ENCODE measurements around the gene PAXX.

Gene PAXX

DNA sequence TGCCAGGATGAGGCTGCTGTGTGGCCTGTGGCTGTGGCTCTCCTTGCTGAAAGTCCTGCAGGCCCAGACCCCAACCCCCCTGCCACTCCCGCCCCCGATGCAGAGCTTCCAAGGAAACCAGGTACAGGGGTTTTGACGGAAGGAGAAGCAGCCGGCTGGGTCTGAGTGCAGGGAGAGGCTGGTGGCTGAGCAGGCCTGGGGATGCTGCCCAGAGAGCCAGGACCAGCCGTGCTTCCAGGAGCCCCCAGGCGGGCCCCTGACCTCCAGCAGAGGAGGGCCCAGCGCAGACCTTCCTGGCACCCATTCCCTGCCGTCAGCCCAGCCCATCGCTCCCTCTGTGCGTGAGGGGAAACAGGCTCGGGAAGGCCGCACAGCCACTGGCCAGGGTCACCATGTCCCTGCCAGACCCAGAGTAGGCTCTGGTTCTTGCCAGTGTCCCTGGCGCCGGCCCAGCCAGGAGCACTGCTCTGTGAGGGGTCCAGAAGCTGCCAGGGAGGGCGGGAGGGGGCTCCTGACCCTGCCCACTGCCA, 39.8 kb upstream of the PAXX start:
- no peak overlapping the region for H3K4me3 ChIP-seq (ENCODE audit: low read length)
- DNase-seq (ENCODE audit: low read depth, low spot score) = no peak

DNA sequence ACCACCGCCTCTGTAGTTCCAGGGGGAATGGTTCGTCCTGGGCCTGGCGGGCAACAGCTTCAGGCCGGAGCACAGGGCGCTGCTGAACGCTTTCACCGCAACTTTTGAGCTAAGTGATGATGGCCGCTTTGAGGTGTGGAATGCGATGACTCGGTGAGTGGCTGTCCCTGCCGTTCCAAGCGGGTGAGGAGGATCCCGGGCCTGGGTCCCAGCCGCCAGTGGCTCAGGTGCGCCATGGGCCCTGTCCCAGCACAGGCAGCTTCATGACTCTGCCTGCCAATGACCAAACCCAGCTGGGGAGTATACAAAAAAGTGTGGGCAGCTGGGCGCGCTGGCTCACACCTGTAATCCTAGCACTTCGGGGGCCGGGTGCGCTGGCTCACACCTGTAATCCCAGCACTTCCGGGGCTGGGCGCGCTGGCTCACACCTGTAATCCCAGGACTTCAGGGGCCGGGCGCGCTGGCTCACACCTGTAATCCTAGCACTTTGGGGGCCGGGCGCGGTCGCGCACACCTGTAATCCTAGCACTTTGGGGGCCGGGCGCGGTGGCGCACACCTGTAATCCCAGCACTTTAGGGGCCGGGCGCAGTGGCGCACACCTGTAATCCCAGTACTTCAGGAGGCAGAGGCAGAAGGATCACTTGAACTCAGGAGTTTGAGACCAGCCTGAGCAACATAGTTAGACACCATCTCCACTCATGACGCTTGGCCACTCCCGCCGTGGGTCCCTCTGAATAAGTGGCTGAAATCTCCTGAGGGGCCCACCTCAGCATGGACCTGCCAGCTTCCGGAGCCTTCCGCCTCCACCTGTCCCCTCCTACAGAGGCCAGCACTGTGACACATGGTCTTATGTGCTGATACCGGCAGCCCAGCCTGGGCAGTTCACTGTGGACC, 39.1 kb upstream of the PAXX start:
- H3K4me3 ChIP-seq (ENCODE audit: low read length) = no peak overlapping the region
- no peak for DNase-seq (ENCODE audit: low read depth, low spot score)

DNA sequence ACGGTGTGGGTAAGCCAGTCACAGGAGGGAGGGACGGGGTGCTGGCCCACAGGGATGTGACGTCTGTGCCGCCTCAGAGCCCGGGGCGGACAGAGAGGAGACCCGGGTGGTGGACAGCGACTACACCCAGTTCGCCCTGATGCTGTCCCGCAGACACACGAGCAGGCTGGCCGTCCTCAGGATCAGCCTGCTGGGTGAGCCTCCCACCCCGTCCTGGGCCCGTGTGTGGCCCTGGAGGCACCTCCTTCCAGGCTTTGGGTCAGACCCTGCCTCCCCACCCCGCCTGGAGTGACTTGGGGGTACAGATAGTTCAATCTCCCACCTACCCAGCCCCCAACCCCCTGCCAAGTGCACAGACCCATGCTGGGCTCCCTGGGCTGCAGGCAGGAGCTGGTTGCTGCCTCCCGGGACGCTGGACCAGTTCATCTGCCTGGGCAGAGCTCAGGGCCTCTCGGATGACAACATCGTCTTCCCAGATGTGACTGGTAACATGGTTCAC, 38.4 kb upstream of the PAXX start:
- H3K4me3 ChIP-seq (ENCODE audit: low read length) = no peak overlapping the region
- DNase-seq (ENCODE audit: low read depth, low spot score) = no peak

DNA sequence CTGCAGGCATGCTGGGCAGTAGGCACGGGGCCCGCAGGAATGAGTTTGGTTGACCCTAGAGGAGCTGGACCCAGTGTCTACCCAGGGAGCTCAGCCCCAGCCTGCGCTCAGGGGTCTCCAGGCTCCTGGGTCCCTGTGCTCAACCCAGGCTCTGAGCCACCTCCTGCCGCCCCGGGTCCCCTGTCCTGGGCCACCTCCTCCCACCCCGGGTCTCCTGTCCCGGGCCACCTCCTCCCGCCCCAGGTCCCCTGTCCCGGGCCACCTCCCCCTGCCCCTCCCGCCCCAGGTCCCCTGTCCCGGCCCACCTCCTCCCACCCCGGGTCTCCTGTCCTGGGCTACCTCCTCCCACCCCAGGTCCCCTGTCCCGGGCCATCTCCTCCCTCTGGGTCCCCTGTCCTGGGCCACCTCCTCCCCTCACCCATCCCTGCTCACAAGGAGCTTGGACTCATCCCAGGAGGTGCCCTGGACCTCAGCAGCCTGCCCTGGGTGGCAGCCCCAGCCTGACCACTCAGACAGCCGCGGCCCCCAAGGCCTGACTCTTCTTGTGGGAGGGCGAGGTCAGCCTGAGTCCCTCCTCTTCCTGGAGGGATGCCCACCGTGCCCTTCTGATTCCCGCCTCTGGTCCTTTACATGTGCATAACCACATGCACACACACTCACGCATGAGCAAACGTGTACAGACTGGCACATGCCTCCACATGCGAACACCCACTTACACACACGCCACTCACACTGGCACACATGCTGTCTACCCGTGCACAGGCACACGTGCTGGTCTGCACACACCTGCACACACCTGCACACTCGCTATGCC, 37.7 kb upstream of the PAXX start:
- H3K4me3 ChIP-seq (ENCODE audit: low read length) = no peak overlapping the region
- DNase-seq (ENCODE audit: low read depth, low spot score) = no peak

DNA sequence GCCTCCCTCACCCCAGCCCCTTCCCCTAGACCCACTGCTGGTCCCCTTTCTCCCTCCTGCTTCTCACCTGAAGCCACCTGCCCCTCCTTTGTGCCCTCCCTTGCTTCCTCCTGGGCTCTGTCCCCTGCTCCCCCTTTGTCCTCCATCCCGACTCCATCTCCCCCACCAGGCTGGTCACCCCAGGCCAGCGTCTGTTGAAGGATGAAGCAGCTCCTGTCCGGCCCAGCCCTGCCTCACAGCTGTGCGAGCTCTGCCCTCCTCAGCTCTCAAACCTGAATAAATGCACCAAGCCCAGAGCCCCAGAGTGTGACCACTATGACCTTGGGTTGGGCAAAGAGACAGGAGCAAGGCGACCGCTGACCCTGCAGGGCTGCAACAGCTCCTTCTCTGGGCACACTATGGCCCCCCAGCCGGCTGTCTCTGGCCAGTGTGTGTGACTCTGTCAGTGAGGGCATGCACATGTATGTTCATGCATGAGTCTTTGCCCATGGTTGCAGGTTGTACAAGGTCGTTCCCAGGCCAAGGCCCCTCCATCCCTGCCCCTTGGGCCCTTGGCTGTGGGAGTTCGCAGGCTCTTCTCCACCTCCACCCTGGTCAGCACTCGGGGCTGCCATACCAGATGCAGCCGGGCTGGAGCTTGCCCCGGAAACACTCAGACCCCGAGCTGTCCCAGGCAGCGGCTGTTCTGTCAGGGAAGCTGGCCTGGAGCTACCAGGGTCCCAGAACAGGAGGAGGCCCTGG, 36.9 kb upstream of the PAXX start:
- no peak overlapping the region for H3K4me3 ChIP-seq (ENCODE audit: low read length)
- DNase-seq (ENCODE audit: low read depth, low spot score) = no peak

DNA sequence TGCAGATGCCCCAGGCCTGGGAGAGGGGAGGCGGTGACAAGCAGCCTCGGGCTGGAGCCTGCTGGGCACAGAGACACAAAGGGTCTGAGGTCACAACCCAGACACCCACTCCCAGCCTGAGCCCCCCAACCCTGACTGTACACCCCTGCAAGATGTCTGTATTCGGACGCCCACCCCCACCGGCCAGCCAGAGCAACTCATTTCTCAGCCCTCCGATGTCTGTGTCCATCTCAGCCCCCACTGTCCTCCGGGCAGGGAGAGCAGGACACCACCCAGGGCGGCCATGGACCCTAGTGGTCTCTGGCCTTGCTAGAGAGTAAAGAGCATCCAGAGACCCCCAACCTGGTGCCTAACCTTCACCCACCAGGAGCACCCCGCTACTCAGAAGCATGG, 36.3 kb upstream of the PAXX start:
- no peak overlapping the region for H3K4me3 ChIP-seq (ENCODE audit: low read length)
- DNase-seq (ENCODE audit: low read depth, low spot score) = no peak

DNA sequence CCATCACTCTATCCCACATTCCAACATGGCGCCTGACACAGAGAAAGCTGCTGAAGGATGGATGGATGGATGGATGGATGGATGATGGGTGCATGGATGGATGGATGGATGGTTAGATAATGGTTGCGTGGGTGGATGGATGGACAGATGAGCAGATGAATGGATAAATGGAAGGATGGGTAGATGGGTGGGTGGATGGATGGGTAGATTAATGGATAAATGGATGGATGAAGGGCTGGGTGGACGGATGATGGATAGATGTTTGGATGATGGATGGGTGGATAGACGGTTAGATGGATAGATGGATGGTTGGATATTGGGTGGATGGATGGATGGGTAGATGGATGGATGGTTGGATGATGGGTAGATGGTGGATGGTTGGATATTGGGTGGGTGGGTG, 35.6 kb upstream of the PAXX start:
- H3K4me3 ChIP-seq (ENCODE audit: low read length) = no peak overlapping the region

DNA sequence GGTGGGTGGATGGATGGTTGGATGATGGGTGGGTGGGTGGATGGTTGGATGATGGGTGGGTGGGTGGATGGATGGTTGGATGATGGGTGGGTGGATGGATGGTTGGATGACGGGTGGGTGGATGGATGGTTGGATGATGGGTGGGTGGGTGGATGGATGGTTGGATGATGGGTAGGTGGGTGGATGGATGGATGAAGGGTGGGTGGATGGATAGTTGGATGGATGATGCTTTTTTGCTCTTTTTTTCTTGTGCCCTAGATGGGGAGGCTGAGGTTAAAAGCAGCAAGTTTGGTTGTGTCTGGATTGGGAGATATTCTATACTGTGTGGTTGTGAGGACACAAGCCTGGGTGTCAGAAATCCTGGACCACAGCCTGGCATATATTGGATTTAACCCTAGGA, 34.8 kb upstream of the PAXX start:
- H3K4me3 ChIP-seq (ENCODE audit: low read length) = no peak overlapping the region
- no peak for DNase-seq (ENCODE audit: low read depth, low spot score)

More for the DNA sequence above, 35.6 kb upstream of the PAXX start:
- DNase-seq (ENCODE audit: low read depth, low spot score) = no peak

DNA sequence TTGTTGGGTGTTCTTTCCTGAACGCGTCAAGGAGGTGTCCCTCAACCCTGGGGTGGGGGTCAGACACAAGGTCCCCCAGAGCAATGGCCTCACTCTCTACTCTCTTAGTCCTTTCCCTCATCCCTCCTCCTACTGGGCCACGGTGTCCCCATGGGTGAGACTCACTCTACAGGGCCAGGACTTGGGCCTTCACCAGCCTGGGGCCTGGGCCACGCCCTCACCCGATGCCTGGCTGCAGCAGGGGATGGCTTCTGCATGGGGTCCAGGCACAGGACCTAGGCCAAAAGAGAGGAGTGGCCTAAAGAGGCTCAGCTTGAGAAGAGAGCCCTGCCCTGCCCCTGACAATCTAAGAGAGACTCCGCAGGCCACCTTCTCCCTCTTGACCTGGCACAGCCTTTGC, 34.3 kb upstream of the PAXX start:
- no peak for DNase-seq (ENCODE audit: low read depth, low spot score)
- no peak overlapping the region for H3K4me3 ChIP-seq (ENCODE audit: low read length)

DNA sequence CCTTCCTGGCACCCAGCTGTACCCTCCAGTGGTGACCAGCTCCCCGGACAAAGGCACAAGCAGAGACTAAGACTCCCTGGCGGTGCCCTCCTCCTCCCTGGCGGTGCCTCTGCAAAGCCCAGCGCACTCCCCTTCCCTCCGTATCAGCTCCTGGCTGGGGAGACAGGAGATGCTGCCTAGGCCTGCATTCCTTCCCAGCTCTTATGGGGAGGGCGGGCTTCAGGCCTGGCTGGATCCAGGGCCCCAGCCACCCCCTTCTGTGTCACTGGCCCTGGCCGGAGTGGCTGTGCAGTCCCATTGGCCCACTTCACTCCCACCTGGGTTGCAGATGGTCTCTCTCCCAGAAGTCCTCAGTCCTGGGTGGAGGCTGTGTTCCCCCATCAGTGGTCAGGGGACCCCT, 33.7 kb upstream of the PAXX start:
- no peak overlapping the region for H3K4me3 ChIP-seq (ENCODE audit: low read length)
- no peak for DNase-seq (ENCODE audit: low read depth, low spot score)

DNA sequence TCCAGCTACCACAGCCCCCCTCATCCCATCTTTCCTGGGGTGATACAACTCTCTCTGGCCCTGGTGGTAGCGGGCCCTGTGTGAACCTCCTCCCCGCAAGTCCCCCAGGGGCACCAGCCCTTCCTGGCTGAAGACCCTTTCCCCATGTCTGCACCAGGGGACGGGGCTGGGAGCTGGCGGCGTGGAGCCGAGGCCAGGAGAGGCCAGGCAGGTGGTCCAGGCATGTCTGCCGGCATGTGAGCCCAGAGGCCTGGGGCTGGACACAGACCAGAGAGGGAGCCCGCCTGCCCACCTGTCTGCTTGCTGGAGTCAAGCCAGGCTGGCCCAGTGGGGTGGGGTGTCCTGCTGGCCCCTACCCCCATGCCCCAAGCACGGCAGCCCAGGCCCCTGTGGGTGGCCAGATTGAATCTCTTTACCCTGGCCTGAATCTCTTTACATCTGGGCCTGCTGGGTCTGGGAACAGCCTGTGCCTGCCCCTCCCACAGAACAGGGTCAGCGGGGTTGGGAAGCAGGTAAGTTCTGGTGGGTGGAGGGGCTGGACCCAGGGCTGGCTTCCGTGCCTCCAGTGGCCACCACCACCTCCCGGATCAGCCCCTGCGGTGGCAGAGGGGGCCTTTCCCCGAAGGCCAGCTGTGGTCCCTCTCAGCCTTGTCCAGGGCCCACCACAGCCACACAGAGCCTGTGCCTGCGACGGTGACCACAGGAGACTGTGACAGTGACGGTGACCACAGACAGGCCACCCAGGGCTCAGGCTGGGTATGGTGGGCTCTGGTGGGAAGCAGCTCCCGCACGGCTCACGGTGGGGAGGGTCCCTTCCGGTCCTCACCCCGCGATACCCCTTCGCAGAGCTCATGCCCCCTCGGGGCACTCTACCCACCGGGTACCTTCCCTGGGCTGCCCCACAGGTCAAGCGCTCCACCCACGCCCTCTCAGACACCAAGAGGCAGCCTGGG, 33.0 kb upstream of the PAXX start:
- H3K4me3 ChIP-seq (ENCODE audit: low read length) = no peak overlapping the region
- DNase-seq (ENCODE audit: low read depth, low spot score) = no peak

DNA sequence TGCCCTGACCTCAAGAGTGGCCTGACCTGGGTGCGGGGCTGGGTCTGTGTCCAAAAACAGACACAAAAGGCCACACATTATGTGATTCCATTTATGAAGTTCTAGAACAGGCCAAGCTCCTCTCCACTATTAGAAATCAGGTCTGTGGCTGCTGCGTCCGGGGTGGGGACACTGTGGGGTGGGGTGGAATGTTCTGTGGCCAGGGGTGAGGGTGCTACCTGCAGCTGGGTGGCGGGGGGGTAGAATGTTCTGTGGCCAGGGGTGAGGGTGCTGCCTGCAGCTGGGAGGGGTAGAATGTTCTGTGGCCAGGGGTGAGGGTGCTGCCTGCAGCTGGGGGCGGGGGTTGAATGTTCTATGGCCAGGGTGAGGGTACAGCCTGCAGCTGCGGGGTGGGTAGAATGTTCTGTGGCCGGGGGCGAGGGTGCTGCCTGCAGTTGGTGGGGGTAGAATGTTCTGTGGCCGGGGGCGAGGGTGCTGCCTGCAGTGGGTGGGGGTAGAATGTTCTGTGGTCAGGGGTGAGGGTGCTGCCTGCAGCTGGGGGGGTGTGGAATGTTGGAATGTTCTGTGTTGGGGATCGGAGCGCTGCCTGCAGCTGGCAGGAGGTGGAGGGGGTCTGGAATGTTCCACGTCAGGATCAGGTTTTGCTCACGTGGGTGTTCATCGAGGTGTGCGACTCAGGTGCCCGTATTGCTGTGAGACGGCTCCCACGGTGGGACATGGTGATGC, 31.8 kb upstream of the PAXX start:
- DNase-seq (ENCODE audit: low read depth, low spot score) = no peak
- no peak overlapping the region for H3K4me3 ChIP-seq (ENCODE audit: low read length)

DNA sequence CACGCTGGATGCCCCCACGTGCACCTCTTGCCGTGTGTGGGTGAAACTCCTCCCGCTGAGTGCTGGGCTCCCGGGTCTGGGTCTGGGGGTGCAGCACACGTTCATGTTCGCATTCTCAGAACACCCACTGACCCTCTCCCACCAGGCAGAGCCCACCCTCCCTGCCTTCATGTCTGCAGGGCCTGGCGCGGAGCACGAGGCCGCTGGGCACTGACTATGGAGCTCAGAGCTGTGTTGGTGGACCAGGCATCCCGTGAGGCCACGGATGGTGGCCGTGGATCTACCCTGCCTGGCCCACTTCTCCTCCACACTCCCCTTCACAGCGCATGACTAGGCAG, 31.3 kb upstream of the PAXX start:
- no peak for DNase-seq (ENCODE audit: low read depth, low spot score)
- no peak overlapping the region for H3K4me3 ChIP-seq (ENCODE audit: low read length)

DNA sequence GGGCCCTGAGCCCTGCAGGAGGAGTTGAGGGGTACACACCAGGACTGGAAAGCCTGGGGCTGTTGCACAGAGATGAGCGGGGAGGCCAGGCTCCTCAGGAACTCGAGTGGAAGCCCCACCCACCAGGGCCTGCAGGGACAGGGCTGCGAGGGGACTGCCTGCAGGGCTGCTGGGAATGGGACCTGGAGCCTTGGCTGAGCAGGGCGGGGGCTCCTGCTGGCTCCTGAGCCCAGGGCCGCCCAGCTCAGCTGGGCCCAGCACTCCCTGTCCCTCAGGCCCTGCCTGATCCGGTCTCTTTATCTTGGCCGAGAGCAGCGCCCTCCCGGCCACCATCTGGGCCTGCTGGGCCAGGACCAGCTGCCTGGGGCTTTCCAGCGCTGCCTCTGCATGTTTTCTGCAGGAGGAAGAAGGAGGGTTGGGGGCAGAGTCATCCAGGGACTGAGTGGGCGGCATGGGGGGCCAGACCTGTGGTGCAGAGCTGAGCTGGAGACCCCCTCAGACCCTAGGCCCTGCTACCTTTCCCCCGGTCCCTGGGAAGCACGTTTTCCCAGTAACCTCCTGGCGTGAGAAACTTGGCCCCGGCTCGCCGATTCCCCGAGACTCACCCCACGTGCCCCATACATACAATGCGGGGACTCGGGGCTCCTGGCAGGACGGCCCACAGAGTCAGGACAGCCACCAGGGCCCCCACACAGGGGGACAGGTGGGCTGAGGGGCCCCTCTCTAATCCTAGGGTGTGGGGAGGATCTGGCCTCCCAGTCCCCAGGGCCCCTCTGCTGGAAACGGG, 30.8 kb upstream of the PAXX start:
- no peak overlapping the region for H3K4me3 ChIP-seq (ENCODE audit: low read length)
- no peak for DNase-seq (ENCODE audit: low read depth, low spot score)

DNA sequence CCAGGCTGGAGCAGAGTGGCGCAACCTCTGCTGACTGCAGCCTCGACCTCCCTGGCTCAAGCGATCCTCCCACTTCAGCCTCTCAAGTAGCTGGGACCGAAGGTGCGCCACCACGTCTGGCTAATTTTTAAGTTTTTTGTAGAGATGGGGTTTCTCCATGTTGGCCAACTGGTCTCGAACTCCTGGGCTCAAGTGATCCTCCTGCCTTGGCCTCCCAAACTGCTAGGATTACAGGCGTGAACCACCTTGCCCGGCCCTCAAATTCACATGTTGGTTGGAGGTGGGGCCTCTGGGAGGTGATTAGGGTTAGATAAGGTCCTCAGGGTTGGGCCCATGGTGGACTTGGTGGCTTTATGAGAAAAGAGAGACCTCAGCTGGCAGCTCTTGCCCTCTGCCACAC, 30.1 kb upstream of the PAXX start:
- no peak overlapping the region for H3K4me3 ChIP-seq (ENCODE audit: low read length)
- DNase-seq (ENCODE audit: low read depth, low spot score) = no peak

DNA sequence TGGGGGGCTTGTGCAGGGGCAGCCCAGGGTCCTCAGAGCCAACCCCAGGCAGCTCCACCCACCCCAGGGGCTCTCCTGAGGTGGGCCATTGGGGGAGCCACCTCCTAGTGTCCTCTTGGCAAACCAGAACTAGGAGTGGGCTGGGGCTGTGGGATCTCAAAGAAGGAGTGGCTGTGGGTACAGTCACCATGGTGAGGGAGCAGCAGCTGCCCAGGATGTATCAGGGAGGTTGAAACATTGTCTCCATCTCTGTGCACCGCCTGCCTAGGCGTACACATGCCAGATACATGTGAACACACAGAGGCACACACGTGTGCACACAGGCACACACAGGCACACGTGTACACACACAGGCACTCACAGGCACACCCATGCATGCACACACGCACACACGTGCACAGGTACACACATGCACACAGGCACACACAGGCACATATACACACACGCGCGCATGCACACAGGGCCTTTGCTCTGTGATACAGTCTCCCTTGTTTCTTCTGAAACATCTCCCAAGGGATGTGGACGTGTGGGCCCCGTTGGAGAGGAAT, 29.4 kb upstream of the PAXX start:
- DNase-seq (ENCODE audit: low read depth, low spot score) = no peak

DNA sequence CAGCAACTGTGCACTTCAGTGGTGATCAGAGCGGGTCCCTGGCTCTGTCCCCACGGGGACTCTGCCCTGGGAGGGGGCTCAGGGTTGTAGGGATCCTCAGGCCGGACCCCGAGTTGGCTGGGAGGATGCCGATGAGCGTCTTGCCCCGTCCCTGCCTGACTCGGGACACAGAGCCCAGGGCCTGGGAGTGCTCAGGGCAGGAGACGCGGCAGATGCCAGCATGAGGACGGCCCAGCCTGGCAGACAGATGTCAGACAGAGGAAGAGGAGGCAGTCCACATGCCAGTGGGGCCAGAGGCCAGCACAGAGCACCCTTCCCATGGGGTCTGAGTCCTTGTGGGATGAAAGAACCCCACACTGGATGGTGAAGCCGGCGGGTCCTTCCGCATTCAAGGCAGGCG, 28.9 kb upstream of the PAXX start:
- DNase-seq (ENCODE audit: low read depth, low spot score) = no peak
- no peak overlapping the region for H3K4me3 ChIP-seq (ENCODE audit: low read length)

More for the DNA sequence above, 29.4 kb upstream of the PAXX start:
- H3K4me3 ChIP-seq (ENCODE audit: low read length) = no peak overlapping the region
